K562 (cell line): ENCODE measurements around the gene SMIM12. TPM values are rescaled to one million over a fixed set of nuclear protein-coding genes. Genes with fewer than 3 reads are reported as not detected.
A peak's percentile ranks its signal among the peaks of the same experiment; 100 is the strongest.

ENCODE experiments used
- DPF2 ChIP-seq: fragments of 450-650 bp; IDR thresholded peaks from 2 replicates; pipeline ENCODE4 v1.6.1; 2016
- ESRRB ChIP-seq: fragments of 250-450 bp; sonication (Bioruptor Pico); IDR thresholded peaks from 2 replicates; pipeline ENCODE4 v1.5.0; 2020; ENCODE audit warnings: mild to moderate bottlenecking, moderate library complexity, borderline replicate concordance
- HDAC1 ChIP-seq, 2 experiments: fragments of 450-650 bp; IDR thresholded peaks; 2 replicates each; pipeline ENCODE4 v1.6.1; 2016 to 2017; ENCODE audit warnings: inconsistent platforms in 1 of 2, mild to moderate bottlenecking in 1 of 2, moderate library complexity in 1 of 2
- MAFG ChIP-seq: fragments of 450-650 bp; conservative IDR thresholded peaks from 2 replicates; pipeline ENCODE4 v1.6.1; 2016; ENCODE audit warnings: missing genetic modification characterization, missing compliant biosample characterization
- TSC22D4 ChIP-seq: fragments of 450-650 bp; IDR thresholded peaks from 2 replicates; pipeline ENCODE4 v1.6.1; 2016; ENCODE audit warnings: missing genetic modification characterization, missing biosample characterization, control low read depth
- polyA plus RNA-seq, 8 experiments: library from polyadenylated mRNA; depleted of rRNA in 4 of 8; stranded (reverse) in 5 of 8; unstranded in 3 of 8; fragments of >200 nt; fragmentation: Nextera tagmentation in 2 of 8; fragmentation: Illumina TruSeq in 1 of 8; extraction: Ambion mirVana in 2 of 8; extraction: Trizol in 1 of 8; gene quantifications; 2 replicates each; pipeline versions ENCODE4 v1.2.1 to v1.2.3, GENCODE V29; 2011 to 2014; ENCODE audit warnings: inconsistent platforms in 1 of 8, missing spikeins in 1 of 8
- total RNA-seq, 7 experiments: library from RNA; depleted of rRNA in 6 of 7; stranded (reverse); fragments of >200 nt in 6 of 7; fragmentation: Illumina TruSeq in 2 of 7; extraction: Trizol in 2 of 7; gene quantifications; 2 replicates each; pipeline versions ENCODE4 v1.2.1 to v1.2.3, GENCODE V29; 2011 to 2021; ENCODE audit warnings: low replicate concordance in 1 of 7
- TF ChIP-seq, protein P1 (sequence below): IDR thresholded peaks from 2 replicates; pipeline ENCODE4 v1.6.1; 2011; ENCODE audit warnings: borderline replicate concordance, low read depth, mild to moderate bottlenecking, moderate library complexity, low read length; ENCODE audit not compliant: insufficient read depth, poor library complexity, severe bottlenecking
- TF ChIP-seq, protein P2 (sequence below): fragments of 250-450 bp; sonication (Bioruptor Pico); IDR thresholded peaks from 2 replicates; pipeline ENCODE4 v1.9.0; 2021; ENCODE audit warnings: mild to moderate bottlenecking, inconsistent platforms
- TF ChIP-seq, protein P3 (sequence below): fragments of 450-650 bp; IDR thresholded peaks from 2 replicates; pipeline ENCODE4 v1.6.1; 2016; ENCODE audit warnings: mild to moderate bottlenecking, moderate library complexity
- TF ChIP-seq, protein P4 (sequence below): conservative IDR thresholded peaks from 2 replicates; pipeline ENCODE4 v1.6.1; 2011; ENCODE audit warnings: low read depth, mild to moderate bottlenecking, low read length; ENCODE audit not compliant: control insufficient read depth

Gene SMIM12
- total and polyA plus RNA-seq, 9 of the 15 experiments (the other 6 are each of a cell fraction or from before 2014, with no cell fraction given): 51.7 to 112 (median 63.9) TPM

DNA sequence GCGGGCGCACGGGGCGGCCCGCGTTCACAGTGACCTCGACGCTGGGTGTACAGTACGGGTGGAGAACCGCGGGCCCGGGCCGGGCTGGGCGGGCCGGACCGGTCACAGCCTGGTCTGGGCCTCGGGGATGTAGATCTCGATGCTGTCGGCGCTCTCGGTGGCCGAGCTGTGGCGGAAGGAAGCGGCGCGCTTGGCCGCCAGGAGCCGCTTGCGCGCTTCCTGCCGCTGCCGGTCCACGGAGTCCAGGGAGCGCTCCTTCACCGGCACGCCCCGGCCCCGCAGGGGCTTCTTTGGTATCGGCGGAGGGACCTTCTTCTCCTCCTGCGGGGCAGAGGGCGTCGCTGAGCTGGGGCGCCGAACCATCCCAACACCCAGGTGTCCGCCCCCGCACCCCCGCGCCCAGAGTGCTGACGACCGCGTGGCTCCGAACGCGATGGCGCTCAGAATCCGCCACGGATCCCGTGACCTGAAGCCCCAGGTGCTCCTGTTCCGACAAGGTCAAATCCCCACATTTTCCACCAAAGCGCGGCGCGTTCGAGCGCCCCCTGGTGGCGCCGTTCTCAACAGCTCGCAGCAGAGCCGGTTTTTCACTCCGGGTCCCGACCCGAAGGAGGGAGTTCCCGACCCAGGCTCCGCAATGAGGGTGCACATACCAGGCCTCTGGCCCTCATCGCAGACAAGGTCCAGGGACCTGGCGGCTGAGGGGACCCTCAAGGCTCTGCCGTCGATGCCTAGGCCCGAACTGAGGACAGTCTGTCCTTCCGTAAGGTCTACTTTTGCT, 6.6 kb upstream of the SMIM12 start (continued):
- TF ChIP-seq, protein P1, sequence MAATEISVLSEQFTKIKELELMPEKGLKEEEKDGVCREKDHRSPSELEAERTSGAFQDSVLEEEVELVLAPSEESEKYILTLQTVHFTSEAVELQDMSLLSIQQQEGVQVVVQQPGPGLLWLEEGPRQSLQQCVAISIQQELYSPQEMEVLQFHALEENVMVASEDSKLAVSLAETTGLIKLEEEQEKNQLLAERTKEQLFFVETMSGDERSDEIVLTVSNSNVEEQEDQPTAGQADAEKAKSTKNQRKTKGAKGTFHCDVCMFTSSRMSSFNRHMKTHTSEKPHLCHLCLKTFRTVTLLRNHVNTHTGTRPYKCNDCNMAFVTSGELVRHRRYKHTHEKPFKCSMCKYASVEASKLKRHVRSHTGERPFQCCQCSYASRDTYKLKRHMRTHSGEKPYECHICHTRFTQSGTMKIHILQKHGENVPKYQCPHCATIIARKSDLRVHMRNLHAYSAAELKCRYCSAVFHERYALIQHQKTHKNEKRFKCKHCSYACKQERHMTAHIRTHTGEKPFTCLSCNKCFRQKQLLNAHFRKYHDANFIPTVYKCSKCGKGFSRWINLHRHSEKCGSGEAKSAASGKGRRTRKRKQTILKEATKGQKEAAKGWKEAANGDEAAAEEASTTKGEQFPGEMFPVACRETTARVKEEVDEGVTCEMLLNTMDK: peak; percentile 74
- TF ChIP-seq MAFG (tag) (no peak), TSC22D4 (tag) (no peak), ESRRB (no peak), HDAC1 (IDR thresholded peaks at IDR 0.05) (no peak; a peak in 1 of 4 replicates), DPF2 (0 out of 2 replicates have a peak, but pooled peaks have one; percentile 39)
- TF ChIP-seq, protein P2, sequence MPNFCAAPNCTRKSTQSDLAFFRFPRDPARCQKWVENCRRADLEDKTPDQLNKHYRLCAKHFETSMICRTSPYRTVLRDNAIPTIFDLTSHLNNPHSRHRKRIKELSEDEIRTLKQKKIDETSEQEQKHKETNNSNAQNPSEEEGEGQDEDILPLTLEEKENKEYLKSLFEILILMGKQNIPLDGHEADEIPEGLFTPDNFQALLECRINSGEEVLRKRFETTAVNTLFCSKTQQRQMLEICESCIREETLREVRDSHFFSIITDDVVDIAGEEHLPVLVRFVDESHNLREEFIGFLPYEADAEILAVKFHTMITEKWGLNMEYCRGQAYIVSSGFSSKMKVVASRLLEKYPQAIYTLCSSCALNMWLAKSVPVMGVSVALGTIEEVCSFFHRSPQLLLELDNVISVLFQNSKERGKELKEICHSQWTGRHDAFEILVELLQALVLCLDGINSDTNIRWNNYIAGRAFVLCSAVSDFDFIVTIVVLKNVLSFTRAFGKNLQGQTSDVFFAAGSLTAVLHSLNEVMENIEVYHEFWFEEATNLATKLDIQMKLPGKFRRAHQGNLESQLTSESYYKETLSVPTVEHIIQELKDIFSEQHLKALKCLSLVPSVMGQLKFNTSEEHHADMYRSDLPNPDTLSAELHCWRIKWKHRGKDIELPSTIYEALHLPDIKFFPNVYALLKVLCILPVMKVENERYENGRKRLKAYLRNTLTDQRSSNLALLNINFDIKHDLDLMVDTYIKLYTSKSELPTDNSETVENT: no peak
- TF ChIP-seq, protein P3, sequence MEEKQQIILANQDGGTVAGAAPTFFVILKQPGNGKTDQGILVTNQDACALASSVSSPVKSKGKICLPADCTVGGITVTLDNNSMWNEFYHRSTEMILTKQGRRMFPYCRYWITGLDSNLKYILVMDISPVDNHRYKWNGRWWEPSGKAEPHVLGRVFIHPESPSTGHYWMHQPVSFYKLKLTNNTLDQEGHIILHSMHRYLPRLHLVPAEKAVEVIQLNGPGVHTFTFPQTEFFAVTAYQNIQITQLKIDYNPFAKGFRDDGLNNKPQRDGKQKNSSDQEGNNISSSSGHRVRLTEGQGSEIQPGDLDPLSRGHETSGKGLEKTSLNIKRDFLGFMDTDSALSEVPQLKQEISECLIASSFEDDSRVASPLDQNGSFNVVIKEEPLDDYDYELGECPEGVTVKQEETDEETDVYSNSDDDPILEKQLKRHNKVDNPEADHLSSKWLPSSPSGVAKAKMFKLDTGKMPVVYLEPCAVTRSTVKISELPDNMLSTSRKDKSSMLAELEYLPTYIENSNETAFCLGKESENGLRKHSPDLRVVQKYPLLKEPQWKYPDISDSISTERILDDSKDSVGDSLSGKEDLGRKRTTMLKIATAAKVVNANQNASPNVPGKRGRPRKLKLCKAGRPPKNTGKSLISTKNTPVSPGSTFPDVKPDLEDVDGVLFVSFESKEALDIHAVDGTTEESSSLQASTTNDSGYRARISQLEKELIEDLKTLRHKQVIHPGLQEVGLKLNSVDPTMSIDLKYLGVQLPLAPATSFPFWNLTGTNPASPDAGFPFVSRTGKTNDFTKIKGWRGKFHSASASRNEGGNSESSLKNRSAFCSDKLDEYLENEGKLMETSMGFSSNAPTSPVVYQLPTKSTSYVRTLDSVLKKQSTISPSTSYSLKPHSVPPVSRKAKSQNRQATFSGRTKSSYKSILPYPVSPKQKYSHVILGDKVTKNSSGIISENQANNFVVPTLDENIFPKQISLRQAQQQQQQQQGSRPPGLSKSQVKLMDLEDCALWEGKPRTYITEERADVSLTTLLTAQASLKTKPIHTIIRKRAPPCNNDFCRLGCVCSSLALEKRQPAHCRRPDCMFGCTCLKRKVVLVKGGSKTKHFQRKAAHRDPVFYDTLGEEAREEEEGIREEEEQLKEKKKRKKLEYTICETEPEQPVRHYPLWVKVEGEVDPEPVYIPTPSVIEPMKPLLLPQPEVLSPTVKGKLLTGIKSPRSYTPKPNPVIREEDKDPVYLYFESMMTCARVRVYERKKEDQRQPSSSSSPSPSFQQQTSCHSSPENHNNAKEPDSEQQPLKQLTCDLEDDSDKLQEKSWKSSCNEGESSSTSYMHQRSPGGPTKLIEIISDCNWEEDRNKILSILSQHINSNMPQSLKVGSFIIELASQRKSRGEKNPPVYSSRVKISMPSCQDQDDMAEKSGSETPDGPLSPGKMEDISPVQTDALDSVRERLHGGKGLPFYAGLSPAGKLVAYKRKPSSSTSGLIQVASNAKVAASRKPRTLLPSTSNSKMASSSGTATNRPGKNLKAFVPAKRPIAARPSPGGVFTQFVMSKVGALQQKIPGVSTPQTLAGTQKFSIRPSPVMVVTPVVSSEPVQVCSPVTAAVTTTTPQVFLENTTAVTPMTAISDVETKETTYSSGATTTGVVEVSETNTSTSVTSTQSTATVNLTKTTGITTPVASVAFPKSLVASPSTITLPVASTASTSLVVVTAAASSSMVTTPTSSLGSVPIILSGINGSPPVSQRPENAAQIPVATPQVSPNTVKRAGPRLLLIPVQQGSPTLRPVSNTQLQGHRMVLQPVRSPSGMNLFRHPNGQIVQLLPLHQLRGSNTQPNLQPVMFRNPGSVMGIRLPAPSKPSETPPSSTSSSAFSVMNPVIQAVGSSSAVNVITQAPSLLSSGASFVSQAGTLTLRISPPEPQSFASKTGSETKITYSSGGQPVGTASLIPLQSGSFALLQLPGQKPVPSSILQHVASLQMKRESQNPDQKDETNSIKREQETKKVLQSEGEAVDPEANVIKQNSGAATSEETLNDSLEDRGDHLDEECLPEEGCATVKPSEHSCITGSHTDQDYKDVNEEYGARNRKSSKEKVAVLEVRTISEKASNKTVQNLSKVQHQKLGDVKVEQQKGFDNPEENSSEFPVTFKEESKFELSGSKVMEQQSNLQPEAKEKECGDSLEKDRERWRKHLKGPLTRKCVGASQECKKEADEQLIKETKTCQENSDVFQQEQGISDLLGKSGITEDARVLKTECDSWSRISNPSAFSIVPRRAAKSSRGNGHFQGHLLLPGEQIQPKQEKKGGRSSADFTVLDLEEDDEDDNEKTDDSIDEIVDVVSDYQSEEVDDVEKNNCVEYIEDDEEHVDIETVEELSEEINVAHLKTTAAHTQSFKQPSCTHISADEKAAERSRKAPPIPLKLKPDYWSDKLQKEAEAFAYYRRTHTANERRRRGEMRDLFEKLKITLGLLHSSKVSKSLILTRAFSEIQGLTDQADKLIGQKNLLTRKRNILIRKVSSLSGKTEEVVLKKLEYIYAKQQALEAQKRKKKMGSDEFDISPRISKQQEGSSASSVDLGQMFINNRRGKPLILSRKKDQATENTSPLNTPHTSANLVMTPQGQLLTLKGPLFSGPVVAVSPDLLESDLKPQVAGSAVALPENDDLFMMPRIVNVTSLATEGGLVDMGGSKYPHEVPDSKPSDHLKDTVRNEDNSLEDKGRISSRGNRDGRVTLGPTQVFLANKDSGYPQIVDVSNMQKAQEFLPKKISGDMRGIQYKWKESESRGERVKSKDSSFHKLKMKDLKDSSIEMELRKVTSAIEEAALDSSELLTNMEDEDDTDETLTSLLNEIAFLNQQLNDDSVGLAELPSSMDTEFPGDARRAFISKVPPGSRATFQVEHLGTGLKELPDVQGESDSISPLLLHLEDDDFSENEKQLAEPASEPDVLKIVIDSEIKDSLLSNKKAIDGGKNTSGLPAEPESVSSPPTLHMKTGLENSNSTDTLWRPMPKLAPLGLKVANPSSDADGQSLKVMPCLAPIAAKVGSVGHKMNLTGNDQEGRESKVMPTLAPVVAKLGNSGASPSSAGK: peak; percentile 87
- TF ChIP-seq, protein P4, sequence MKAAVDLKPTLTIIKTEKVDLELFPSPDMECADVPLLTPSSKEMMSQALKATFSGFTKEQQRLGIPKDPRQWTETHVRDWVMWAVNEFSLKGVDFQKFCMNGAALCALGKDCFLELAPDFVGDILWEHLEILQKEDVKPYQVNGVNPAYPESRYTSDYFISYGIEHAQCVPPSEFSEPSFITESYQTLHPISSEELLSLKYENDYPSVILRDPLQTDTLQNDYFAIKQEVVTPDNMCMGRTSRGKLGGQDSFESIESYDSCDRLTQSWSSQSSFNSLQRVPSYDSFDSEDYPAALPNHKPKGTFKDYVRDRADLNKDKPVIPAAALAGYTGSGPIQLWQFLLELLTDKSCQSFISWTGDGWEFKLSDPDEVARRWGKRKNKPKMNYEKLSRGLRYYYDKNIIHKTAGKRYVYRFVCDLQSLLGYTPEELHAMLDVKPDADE: no peak
